ENCODE results near the gene ZNF550. TPM values are rescaled to one million over a fixed set of nuclear protein-coding genes. Genes with fewer than 3 reads are reported as not detected.

Gene ZNF550
- total RNA-seq (2021) (18.2 and 19.8 TPM in 2 replicates), Bru-seq, nascent RNA (percentile 72 among the genes with signal in this experiment), BruChase-seq, experiment 1, labeled RNA remaining after a 2-hour chase (percentile 70 among the genes with signal in this experiment), BruChase-seq, experiment 2, labeled RNA remaining after a 6-hour chase (percentile 60 among the genes with signal in this experiment)
- long read RNA-seq, transcript ZNF550-205 (5 exons, 3,376 nt): major isoform, 8 of 16 reads
- long read RNA-seq, partial matches to known transcripts: 2 of 16 reads
- long read RNA-seq, other reads (novel, unspliced or antisense): 6 of 16 reads

GRCh38 chr19:57559404-57560025 is at the start of gene ZNF550:
ZNF550 (minus strand) TSS chr19:57559863; CDS start chr19:57559682, 181 bp downstream.
- CTCF ChIA-PET: no interaction called here
- Histone ChIP-seq H3K4me1 (replicated peaks; ENCODE audit: insufficient read depth) (peaks cover 13% of the 10 kb centered on the region), H3K79me2 (ENCODE audit: low read depth) (peaks cover 23% of the 10 kb centered on the region), H2AFZ (peak within 1 kb of the TSS; percentile 96), H3K4me3 (peak within 1 kb of the TSS; percentile 90), H3K36me3 (ENCODE audit: low read depth) (peaks cover 27% of the 10 kb centered on the region), H3K27me3 (ENCODE audit: insufficient read depth, low read depth) (no peaks in the 10 kb centered on the region; the same call in 1 of the 2 replicates), H3K27ac (peak within 1 kb of the TSS; percentile 83), H4K20me1 (ENCODE audit: insufficient read depth) (no peaks in the 10 kb centered on the region), H3K4me2 (peak within 1 kb of the TSS; percentile 97), H3K9me3 (ENCODE audit: insufficient read depth, low read depth) (peaks cover 51% of the 10 kb centered on the region), H3K9me2 (ENCODE audit: insufficient read depth) (no peaks in the 10 kb centered on the region), H3F3A (ENCODE audit: insufficient read depth, low read depth) (0 out of 2 replicates have a peak, but pooled peaks cover 18% of the 10 kb centered on the region)
- peak; percentile 83 to 93 for DNase-seq
- POLR2A ChIA-PET (ENCODE audit: unreplicated experiment): interaction anchor here (0.7 kb wide), 1 partner anchor 188 kb away, joined by 3 read pairs; no protein-coding TSS in a partner anchor
- BruUV-seq (replicated peaks): TSS peak; percentile 48
- TF ChIP-seq EZH2 (IDR thresholded peaks at IDR 0.05; ENCODE audit: low read depth) (no peak), CTCF (conservative IDR thresholded peaks at IDR 0.05) (no peak)
- intact Hi-C loops (cut with micrococcal nuclease; ENCODE audit: unreplicated experiment): loop anchor here (1.0 to 5.0 kb wide), 5 partner anchors 20 to 746 kb away; partner anchors contain the start of genes ERVK3-1, ZNF211, ZNF549 and ZNF587

DNA sequence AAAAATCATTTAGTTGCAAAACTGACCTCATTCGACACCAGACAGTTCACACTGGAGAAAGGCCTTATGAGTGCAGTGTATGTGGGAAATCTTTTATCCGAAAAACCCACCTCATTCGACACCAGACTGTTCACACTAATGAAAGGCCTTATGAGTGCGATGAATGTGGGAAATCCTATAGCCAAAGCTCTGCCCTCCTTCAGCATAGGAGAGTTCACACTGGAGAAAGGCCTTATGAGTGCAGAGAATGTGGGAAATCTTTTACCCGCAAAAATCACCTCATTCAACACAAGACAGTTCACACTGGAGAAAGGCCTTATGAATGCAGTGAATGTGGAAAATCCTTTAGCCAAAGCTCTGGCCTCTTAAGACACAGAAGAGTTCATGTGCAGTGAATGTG is 47.3 kb upstream of the ZNF550 start:
- Histone ChIP-seq H3K4me2 (no peak overlapping the region), H4K20me1 (ENCODE audit: insufficient read depth) (no peaks in the 10 kb centered on the region), H3K9me2 (ENCODE audit: insufficient read depth) (no peaks in the 10 kb centered on the region), H3K4me1 (replicated peaks; ENCODE audit: insufficient read depth) (no peaks in the 10 kb centered on the region), H3K27ac (no peak overlapping the region), H3K9me3 (ENCODE audit: insufficient read depth, low read depth) (peaks cover 40% of the 10 kb centered on the region), H3K27me3 (ENCODE audit: insufficient read depth, low read depth) (no peaks in the 10 kb centered on the region), H3K79me2 (ENCODE audit: low read depth) (no peaks in the 10 kb centered on the region), H3K4me3 (no peak overlapping the region), H2AFZ (no peak overlapping the region), H3F3A (ENCODE audit: insufficient read depth, low read depth) (no peaks in the 10 kb centered on the region), H3K36me3 (ENCODE audit: low read depth) (peaks cover 37% of the 10 kb centered on the region)
- DNase-seq: no peak
- CTCF ChIA-PET: no interaction called here
- intact Hi-C loops (cut with micrococcal nuclease; ENCODE audit: unreplicated experiment): no loop called here
- no TSS peak for BruUV-seq (replicated peaks)
- POLR2A ChIA-PET (ENCODE audit: unreplicated experiment): no interaction called here
- TF ChIP-seq CTCF (conservative IDR thresholded peaks at IDR 0.05) (no peak), EZH2 (IDR thresholded peaks at IDR 0.05; ENCODE audit: low read depth) (no peak)

GRCh38 chr19:57599761-57600383 is 40.2 kb upstream of the ZNF550 start, which contains the start of gene ZNF530:
ZNF530 (plus strand) TSS chr19:57599885; CDS start chr19:57604346, 4,461 bp downstream.
- H3K27me3 ChIP-seq (ENCODE audit: insufficient read depth, low read depth): 0 out of 2 replicates have a peak, but pooled peaks cover 3% of the 10 kb centered on the region
- peaks cover 13% of the 10 kb centered on the region for H3K79me2 ChIP-seq (ENCODE audit: low read depth)
- H3F3A ChIP-seq (ENCODE audit: insufficient read depth, low read depth): no peaks in the 10 kb centered on the region
- no peaks in the 10 kb centered on the region for H3K9me2 ChIP-seq (ENCODE audit: insufficient read depth)
- BruUV-seq (replicated peaks): no TSS peak
- intact Hi-C loops (cut with micrococcal nuclease; ENCODE audit: unreplicated experiment): no loop called here
- H3K27ac ChIP-seq: no peak within 1 kb of the TSS
- peaks cover 25% of the 10 kb centered on the region for H3K9me3 ChIP-seq (ENCODE audit: insufficient read depth, low read depth)
- H4K20me1 ChIP-seq (ENCODE audit: insufficient read depth): no peaks in the 10 kb centered on the region
- peak within 1 kb of the TSS; percentile 95 for H2AFZ ChIP-seq
- 0 out of 2 replicates have a peak, but pooled peaks cover 8% of the 10 kb centered on the region for H3K4me1 ChIP-seq (replicated peaks; ENCODE audit: insufficient read depth)
- H3K4me2 ChIP-seq: peak within 1 kb of the TSS; percentile 96
- POLR2A ChIA-PET (ENCODE audit: unreplicated experiment): interaction anchor here (0.6 to 0.7 kb wide), 2 partner anchors 11 to 215 kb away, joined by 3 to 5 read pairs; no protein-coding TSS in a partner anchor
- peak; percentile 82 to 91 for DNase-seq
- peak within 1 kb of the TSS; percentile 89 for H3K4me3 ChIP-seq
- 0 out of 2 replicates have a peak, but pooled peaks cover 7% of the 10 kb centered on the region for H3K36me3 ChIP-seq (ENCODE audit: low read depth)
- no peak for TF ChIP-seq CTCF (conservative IDR thresholded peaks at IDR 0.05)
- no peak for TF ChIP-seq EZH2 (IDR thresholded peaks at IDR 0.05; ENCODE audit: low read depth)
- CTCF ChIA-PET: no interaction called here
